ENCODE results near the gene GRIFIN. TPM values are rescaled to one million over a fixed set of nuclear protein-coding genes. Genes with fewer than 3 reads are reported as not detected.

GRIFIN gene
- total RNA-seq, 8 experiments from 2014 or later, result not detected

DNA sequence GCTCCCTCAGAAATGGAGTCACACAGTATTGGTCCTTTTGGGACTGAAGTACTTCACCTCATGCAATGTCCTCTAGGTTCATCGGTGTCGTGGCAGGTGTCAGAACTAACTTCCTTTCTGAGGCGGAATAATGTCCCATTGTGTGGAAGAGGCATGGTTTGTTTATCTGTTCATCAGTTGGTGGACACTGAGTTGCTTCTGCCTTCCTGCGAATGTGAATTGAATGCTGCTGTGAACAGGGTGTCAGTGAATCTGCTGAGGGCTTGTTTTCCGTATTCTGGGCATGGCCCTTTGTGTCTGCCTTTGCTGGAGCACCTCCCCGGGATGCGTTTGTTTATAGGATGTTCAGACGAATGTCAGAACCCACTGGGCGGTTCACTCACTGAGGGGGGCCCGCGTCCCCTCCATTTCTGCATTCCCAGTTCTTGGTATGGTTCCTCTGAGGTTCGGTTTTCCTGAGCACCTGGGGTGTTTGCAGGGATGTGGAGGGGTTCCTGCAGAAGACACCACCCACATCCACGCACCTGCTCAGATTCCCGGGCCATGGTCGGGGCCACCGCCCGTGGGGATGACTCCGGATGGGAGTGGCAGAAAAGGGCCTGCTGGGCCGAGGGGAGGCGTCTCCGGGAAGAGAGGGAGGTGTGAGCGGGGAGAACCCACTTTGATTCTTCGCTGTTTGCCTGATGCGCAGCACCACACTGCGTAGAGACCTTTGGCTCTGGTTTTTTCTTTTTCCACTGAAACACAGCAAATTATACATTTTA is 39.7 kb downstream of the GRIFIN start:
- ATAC-seq (replicated peaks in 6 of 8), result no peak
- WGBS, 10 experiments, result 65 to 100% (median 80%) methylated on average over 1 to 15 of the region's 25 CpGs; no CpG with 5 or more reads in 1 of the 10 experiments
- Histone ChIP-seq H3K4me3 (no peak overlapping the region), H3K27ac (no peak overlapping the region), H3K4me1 (replicated peaks in 1 of 2) (peaks cover 9 to 10% of the 10 kb centered on the region in 2 donors)
- in situ Hi-C loops (cut with MboI; ENCODE audit: low pct_unique_long_range_greater_than_20kb in 2 of 9, low sequenced_read_pairs in 9 of 9, unreplicated experiment in 9 of 9), result no loop called here

DNA sequence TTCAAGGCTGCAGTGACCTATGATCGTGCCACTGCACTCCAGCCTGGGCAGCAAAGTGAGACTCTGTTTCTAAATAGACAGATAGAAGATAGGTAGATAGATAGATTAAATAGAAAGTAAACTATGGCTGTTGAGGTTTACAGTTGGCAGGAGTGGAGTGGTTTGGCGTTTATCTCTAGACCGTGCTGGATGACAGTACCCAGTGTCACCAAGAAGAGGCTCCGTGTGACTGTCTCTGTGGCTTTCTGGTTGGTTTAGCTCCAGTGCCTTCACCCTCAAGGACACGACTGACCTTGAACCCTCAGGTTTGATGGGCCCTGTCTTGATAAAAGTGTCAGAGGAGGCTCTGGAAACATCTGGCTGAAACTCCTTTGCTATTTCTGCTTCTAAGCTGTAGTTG is 41.1 kb downstream of the GRIFIN start:
- ATAC-seq (replicated peaks in 6 of 8), result no peak
- Histone ChIP-seq H3K4me1 (replicated peaks in 1 of 2) (no peaks in the 10 kb centered on the region), H3K27ac (no peak overlapping the region), H3K4me3 (no peak overlapping the region)
- 79 to 100% (median 88%) methylated on average over 1 to 5 of the region's 5 CpGs; no CpG with 5 or more reads in 1 of the 10 experiments for WGBS, 10 experiments
- in situ Hi-C loops (cut with MboI; ENCODE audit: low pct_unique_long_range_greater_than_20kb in 2 of 9, low sequenced_read_pairs in 9 of 9, unreplicated experiment in 9 of 9), result no loop called here

GRCh38 chr7:2433713-2434550 is 42.3 kb downstream of the GRIFIN start:
- H3K27ac ChIP-seq, result no peak overlapping the region
- ATAC-seq (replicated peaks in 6 of 8), result no peak
- no peaks in the 10 kb centered on the region for H3K4me1 ChIP-seq (replicated peaks in 1 of 2)
- no peak overlapping the region for H3K4me3 ChIP-seq
- in situ Hi-C loops (cut with MboI; ENCODE audit: low pct_unique_long_range_greater_than_20kb in 2 of 9, low sequenced_read_pairs in 9 of 9, unreplicated experiment in 9 of 9), result no loop called here
- WGBS, 10 experiments, result 75 to 100% (median 94%) methylated on average over 2 to 18 of the region's 42 CpGs; no CpG with 5 or more reads in 2 of the 10 experiments

- Histone ChIP-seq H3K4me3 (no peak overlapping the region), H3K27ac (no peak overlapping the region), H3K4me1 (replicated peaks in 1 of 2) (no peaks in the 10 kb centered on the region)
- in situ Hi-C loops (cut with MboI; ENCODE audit: low pct_unique_long_range_greater_than_20kb in 2 of 9, low sequenced_read_pairs in 9 of 9, unreplicated experiment in 9 of 9), result no loop called here
- ATAC-seq (replicated peaks in 6 of 8), result no peak
- 60 to 100% (median 97%) methylated on average over 1 to 19 of the region's 85 CpGs; no CpG with 5 or more reads in 3 of the 10 experiments for WGBS, 10 experiments
These were observed 43.1 kb downstream of the GRIFIN start for GRCh38 chr7:2432910-2433712.

- in situ Hi-C loops (cut with MboI; ENCODE audit: low pct_unique_long_range_greater_than_20kb in 2 of 9, low sequenced_read_pairs in 9 of 9, unreplicated experiment in 9 of 9), result no loop called here
- Histone ChIP-seq H3K27ac (no peak overlapping the region), H3K4me3 (no peak overlapping the region), H3K4me1 (replicated peaks in 1 of 2) (no peaks in the 10 kb centered on the region)
- 71 to 100% (median 90%) methylated on average over 1 to 2 of the region's 3 CpGs; no CpG with 5 or more reads in 4 of the 10 experiments for WGBS, 10 experiments
- peak in 1 of 8 experiments; percentile 41 for ATAC-seq (replicated peaks in 6 of 8)
These were observed 44.8 kb downstream of the GRIFIN start for GRCh38 chr7:2431260-2431867.

GRCh38 chr7:2425749-2426148 is 50.4 kb downstream of the GRIFIN start:
- Histone ChIP-seq H3K4me1 (replicated peaks in 1 of 2) (no peaks in the 10 kb centered on the region), H3K4me3 (no peak overlapping the region), H3K27ac (no peak overlapping the region)
- 60 to 93% (median 76%) methylated on average over 1 to 6 of the region's 10 CpGs; no CpG with 5 or more reads in 3 of the 10 experiments for WGBS, 10 experiments
- in situ Hi-C loops (cut with MboI; ENCODE audit: low pct_unique_long_range_greater_than_20kb in 2 of 9, low sequenced_read_pairs in 9 of 9, unreplicated experiment in 9 of 9), result no loop called here
- ATAC-seq (replicated peaks in 6 of 8), result no peak

Other genes with a start within 250 kb of the GRIFIN start
- 10 to 100 TPM; 24.0 to 68.8 (median 32.4) TPM for gene MAD1L1, start 243.5 kb downstream of the GRIFIN start, total RNA-seq
- gene MRM2, start 234.2 kb downstream of the GRIFIN start, total RNA-seq, result 10 to 100 TPM; 19.9 to 39.7 (median 23.7) TPM
- 10 to 100 TPM; 11.0 to 46.5 (median 14.7) TPM for gene NUDT1, start 234.2 kb downstream of the GRIFIN start, total RNA-seq
- gene SNX8, start 162.0 kb downstream of the GRIFIN start, total RNA-seq, result 10 to 100 TPM in 1 of 8 experiments, 1 to 10 TPM in 7; 2.8 to 10.3 (median 6.9) TPM
- gene EIF3B, start 121.6 kb downstream of the GRIFIN start, total RNA-seq, result 100 to 1,000 TPM in 4 of 8 experiments, 10 to 100 TPM in 4; 53.0 to 225 (median 87.9) TPM
- 10 to 100 TPM in 1 of 8 experiments, 1 to 10 TPM in 7; 4.0 to 10.4 (median 7.3) TPM for gene CHST12, start 72.8 kb downstream of the GRIFIN start, total RNA-seq
- gene LFNG, start 43.4 kb upstream of the GRIFIN start, total RNA-seq, result 10 to 100 TPM in 1 of 8 experiments, 1 to 10 TPM in 4, under 1 TPM in 2, not detected in 1; 0.71 to 49.3 (median 6.3) TPM
- 10 to 100 TPM; 11.9 to 25.9 (median 19.6) TPM for gene BRAT1, start 79.1 kb upstream of the GRIFIN start, total RNA-seq
- gene IQCE, start 82.6 kb upstream of the GRIFIN start, total RNA-seq, result 10 to 100 TPM in 3 of 8 experiments, 1 to 10 TPM in 5; 5.5 to 26.5 (median 6.5) TPM
- gene TTYH3, start 155.6 kb upstream of the GRIFIN start, total RNA-seq, result 10 to 100 TPM in 7 of 8 experiments, 1 to 10 TPM in 1; 9.6 to 71.1 (median 37.5) TPM
- gene AMZ1, start 211.8 kb upstream of the GRIFIN start, total RNA-seq, result 1 to 10 TPM in 5 of 8 experiments, under 1 TPM in 3; 0.64 to 3.7 (median 1.1) TPM

All from motor neuron (in vitro differentiated cells).